GM19238 (cell line): ENCODE results near the gene ADCY4.
"Not testable (repeated sequence)": the region's sequence is repeated elsewhere in the genome, so short reads cannot be mapped to it uniquely, and the experiment has no call there.

Experiments used
- DNase-seq: peaks from one replicate; pipeline ENCODE4 v3.0.0; 2011; ENCODE audit warnings: low spot score; ENCODE audit not compliant: insufficient read length

ADCY4 gene

DNA sequence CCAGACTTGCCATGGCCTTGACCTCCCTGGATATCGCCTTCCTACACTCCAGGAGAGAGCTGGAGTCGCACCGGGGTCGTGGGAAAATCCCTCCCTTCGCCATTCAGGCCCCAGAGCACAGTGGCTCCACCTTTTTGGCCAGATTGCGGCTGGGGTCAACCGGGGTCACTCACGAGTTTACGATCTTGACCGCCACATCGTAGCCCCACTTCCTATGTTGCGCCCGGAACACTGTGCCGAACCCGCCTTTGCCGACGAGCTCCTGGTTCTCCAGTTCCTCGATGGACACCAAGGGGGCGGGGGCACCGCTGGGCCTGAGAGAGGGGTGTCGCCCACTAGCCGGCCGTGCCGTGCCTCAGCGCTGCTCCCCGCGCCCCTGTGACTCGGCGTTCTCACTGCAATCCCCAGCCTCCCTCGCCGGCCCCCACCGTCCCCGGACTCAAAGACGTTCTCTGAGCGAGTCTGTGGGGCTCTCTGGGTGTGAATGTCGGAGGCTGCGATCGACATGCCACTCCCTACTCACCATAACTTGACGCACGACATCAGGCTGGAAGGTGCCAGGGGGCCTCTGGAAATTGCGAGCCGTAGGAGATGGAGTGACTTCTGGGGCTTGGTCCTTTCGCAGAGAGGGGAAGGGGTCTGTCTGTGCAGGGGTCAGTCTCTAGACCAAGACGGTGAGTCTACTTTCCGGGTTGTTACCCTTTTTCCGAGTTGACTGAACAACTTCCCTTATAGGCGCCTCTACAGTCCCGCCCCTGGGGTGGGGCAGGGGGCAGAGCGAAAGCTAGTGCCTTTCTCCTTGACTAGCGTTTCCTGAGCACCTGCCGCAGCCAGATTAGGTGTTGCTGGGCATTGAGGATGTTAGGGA is 4.6 kb upstream of the ADCY4 start, which contains the start of gene RIPK3:
Gene RIPK3, minus strand, starts transcription at position 708 of the 868 bp plus-strand sequence. Its CDS starts 165 bp downstream, at position 543.
- DNase-seq: peak; percentile 82

DNA sequence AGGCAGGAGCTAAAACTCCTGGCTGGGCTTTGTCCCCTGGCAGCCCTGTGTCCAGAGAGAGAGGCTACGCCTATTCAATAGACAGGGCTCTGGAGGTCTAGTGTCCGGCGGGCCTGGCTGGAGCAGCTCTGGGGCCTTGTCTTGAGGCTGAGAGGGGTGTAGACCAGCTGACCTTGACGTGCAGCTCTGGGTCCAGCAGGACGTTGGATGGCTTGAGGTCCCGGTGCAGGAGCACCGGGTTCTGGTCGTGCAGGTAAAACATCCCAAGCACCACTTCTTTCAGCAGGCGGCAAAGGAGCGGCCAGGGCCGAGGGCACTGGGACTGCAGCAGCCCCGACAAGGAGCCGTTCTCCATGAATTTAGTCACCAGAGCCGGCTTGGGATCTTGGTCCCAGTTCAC is 4.0 kb upstream of the ADCY4 start:
- DNase-seq: no peak

DNA sequence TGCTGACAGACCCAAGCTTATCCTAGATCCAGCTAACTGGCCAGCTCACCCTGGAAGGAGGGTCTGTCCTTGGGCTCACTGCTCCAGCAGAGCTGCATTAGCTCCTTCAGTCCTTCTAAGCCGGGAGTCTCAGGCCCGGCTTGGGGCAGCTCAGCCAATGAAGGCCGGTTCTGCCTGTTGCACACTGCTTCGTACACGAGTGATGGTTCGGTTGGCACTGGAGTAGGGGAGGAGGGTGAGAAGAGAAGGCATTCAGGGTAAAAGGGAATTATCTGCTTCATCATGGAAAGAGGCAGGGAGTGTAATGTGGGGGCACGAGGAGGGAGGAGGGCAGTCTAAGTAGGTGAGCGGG is 2.9 kb upstream of the ADCY4 start:
- DNase-seq: no peak

GRCh38 chr14:24337144-24337823 is 2.4 kb upstream of the ADCY4 start:
- DNase-seq: no peak

GRCh38 chr14:24335461-24336171 is 745 bp upstream of the ADCY4 start:
- no peak for DNase-seq

DNA sequence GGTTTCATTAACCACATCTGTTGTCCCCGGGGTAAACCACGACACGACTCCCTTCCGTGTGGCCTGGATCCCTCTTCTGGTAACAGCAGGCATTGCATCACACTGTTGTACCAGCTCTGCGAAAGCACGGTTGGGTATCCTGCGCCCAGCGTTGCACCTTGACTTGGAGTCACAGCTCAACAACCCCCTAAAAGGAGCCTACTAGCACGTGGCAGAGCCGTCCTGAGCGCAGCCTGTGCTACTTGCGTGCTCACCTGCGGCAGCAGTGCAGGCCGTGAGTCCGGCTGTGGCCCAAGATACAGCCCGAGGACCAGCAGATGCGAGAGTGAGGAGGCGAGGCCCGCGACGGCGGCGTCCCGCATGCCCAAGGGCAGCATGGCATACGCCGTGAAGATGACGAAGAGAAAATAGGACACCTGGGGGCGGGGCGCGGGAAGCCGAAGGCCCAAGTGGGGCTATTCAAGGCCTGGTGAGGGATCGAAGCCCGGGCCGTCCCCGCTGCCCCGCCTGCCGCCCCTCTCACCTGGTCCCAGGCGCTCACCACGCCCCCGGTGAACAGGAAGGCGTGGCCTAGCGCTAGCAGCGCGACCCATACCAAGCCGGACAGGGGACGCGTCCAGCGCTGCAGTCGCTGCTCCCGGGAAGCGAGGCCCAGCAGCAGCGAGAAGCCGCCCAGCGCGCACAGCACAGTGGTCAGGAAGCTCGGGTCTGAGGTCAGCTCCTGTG is 2.4 kb downstream of the ADCY4 start:
- peak; percentile 93 for DNase-seq

GRCh38 chr14:24331731-24332267 is 3.1 kb downstream of the ADCY4 start:
- no peak for DNase-seq

- DNase-seq: no peak
These were observed 3.7 kb downstream of the ADCY4 start for GRCh38 chr14:24330973-24331674.

GRCh38 chr14:24329736-24330135 is 5.1 kb downstream of the ADCY4 start:
- no peak for DNase-seq

DNA sequence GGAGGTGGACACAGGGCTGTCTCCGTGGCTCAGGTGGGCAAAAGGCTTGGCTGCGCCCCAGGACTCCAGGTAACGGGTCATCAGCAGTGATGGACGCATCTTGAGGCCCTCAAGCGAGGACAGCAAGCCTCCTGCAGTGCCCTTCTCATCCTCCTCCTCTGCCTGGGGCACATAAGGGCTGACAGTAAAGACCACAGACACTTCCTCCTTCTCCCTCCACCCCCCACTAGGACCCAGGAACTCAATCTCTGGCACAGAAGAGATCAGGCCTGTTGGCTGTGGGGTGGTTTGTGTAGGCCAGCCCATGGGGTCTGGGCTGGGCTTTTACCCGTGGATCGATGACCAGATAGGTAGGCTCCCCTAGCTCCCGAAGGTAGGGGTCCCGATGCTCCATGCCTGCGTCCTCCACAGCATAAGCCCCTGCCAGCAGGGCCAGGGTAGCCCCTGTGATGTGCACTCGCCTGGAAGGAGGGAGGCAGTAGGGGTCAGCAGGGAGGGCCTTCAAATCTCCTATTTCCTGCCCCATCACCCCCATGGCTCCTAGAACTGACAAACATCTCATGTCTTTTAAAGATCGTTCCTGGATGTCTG is 5.7 kb downstream of the ADCY4 start:
- no peak for DNase-seq

DNA sequence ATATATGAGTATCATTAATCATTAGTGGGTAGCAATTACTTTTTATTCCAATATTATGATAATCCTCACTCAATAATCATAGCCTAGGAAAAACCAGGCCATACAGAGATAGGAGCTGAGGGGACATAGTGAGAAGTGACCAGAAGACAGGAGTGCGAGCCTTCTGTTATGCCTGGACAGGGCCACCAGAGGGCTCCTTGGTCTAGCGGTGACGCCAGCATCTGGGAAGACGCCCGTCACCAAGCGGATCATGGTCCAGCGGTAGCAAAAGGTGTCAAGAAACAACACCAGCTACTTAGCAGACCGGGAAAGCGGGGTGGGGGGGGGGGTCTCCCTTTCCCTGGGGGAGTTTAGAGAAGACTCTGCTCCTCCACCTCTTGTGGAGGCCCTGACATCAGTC is 7.0 kb downstream of the ADCY4 start:
- not testable (repeated sequence) for DNase-seq

- no peak for DNase-seq
These were observed 7.6 kb downstream of the ADCY4 start for GRCh38 chr14:24327303-24327702.

DNA sequence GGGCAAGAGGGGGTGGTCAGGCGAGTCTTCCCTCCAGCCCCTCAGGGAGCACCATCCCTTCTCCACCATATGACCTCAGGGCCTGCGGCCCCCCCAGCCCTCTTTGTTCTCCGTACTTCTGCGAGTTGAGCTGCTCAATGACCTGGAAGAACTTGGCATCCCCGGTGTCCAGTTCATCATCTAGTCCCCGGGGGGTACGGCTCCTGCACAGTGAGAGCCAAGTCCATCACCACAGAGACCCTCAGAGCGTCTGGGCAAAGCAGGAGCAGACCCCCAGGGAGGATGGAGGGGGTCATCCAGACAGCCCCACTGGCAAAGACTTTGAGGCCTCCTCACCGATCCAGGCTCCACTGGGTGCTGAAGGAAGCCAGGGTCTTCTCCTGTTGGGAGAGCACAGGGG is 8.9 kb downstream of the ADCY4 start:
- no peak for DNase-seq

GRCh38 chr14:24325041-24325530 is 9.8 kb downstream of the ADCY4 start:
- DNase-seq: no peak

DNA sequence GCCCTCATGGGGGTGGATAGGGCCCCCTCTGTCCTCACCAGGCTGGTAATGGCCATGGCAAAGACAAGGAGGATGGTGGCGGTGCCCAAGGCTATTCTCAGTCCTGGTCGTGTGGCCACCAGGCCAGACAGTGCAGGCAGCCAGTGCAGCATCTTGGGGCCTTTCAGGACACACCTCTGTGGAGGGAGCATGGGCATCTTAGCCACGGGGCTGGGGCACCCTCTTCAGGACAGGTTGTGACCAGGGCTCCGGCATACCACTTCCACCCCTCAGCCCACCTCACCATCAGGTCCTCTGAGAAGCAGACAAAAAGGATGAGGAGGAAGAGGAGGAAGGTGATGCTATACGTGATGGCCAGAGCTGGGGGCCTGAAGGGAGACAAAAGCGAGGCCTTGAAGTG is 10.8 kb downstream of the ADCY4 start:
- DNase-seq: no peak

DNA sequence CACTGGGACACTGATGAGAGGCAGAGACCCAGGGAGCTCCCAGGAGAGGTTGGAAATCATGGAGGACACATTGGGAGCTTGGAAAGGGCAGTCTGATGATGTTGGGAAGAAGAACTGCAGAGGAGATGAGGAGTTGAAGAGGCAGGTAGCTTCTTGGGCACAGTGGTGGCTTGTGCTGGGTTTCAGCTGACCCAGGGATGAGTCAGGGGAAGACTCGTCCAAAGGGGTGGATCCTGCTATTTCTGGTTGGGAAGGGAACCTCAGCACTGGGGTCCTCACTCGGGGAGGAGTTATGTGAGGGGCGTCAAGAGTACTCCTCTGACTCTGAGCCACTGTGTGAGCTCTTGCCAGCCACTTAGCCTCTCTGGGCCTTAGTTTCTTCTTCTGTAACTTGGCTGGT is 11.5 kb downstream of the ADCY4 start:
- DNase-seq: no peak

GRCh38 chr14:24322672-24323071 is 12.2 kb downstream of the ADCY4 start:
- DNase-seq: no peak

DNA sequence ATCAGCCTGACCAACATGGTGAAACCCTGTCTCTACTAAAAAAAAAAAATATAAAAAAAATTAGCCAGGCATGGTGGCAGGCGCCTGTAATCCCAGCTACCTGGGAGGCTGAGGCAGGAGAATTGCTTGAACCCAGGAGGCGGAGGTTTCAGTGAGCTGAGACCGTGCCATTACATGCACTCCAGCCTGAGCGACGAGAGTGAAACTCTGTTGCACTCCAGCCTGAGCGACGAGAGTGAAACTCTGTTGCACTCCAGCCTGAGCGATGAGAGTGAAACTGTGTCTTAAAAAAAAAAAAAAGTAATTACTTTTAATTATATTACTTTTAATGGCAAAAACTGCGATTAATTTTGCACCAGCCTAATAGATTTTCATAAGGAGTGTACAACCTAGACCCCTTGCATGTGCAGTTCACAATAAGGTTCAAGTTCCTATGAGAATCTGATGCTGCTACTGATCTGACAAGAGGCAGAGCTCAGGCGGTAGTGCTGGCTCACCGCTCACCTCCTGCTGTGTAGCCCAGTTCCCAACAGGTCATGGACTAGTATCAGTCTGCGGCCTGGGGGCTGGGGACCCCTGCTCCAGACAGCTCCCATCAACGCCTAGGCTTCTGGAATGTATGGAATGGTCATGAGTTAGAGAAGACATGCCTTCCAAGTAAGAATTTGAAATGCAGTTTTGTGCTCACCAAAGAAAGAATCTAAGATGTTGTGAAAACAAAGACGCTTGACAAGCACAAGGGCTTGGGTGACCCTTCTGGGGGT is 13.5 kb downstream of the ADCY4 start:
- no peak for DNase-seq
